Measurements from ENCODE around the gene CFAP298. TPM values are rescaled to one million over a fixed set of nuclear protein-coding genes. Genes with fewer than 3 reads are reported as not detected.
"Not testable (repeated sequence)": the region's sequence is repeated elsewhere in the genome, so short reads cannot be mapped to it uniquely, and the experiment has no call there.

CFAP298 gene
- total RNA-seq, 4 donors from 2014 or later = 22.8 to 41.2 (median 32.8) TPM

GRCh38 chr21:32645261-32646182, 33.3 kb upstream of the CFAP298 start:
- H3K9me3 ChIP-seq = no peaks in the 10 kb centered on the region
- H3K4me3 ChIP-seq = no peak overlapping the region
- DNase-seq (ENCODE audit: extremely low spot score) = no peak
- intact Hi-C loops (cut with DNase I) = no loop called here
- 68% methylated on average over 19 of the region's 19 CpGs for WGBS
- H3K27me3 ChIP-seq = no peaks in the 10 kb centered on the region
- no peaks in the 10 kb centered on the region for H3K4me1 ChIP-seq
- H3K36me3 ChIP-seq = peaks cover 38 to 84% (median 65%) of the 10 kb centered on the region in 4 donors
- no peak overlapping the region for H3K27ac ChIP-seq (replicated peaks in 1 of 4)
- TF ChIP-seq POLR2A (IDR thresholded peaks at IDR 0.05; ENCODE audit: low read depth) (no peak), EP300 (IDR thresholded peaks at IDR 0.05) (no peak), POLR2AphosphoS5 (IDR thresholded peaks at IDR 0.05) (no peak)
- TF ChIP-seq, protein P1, sequence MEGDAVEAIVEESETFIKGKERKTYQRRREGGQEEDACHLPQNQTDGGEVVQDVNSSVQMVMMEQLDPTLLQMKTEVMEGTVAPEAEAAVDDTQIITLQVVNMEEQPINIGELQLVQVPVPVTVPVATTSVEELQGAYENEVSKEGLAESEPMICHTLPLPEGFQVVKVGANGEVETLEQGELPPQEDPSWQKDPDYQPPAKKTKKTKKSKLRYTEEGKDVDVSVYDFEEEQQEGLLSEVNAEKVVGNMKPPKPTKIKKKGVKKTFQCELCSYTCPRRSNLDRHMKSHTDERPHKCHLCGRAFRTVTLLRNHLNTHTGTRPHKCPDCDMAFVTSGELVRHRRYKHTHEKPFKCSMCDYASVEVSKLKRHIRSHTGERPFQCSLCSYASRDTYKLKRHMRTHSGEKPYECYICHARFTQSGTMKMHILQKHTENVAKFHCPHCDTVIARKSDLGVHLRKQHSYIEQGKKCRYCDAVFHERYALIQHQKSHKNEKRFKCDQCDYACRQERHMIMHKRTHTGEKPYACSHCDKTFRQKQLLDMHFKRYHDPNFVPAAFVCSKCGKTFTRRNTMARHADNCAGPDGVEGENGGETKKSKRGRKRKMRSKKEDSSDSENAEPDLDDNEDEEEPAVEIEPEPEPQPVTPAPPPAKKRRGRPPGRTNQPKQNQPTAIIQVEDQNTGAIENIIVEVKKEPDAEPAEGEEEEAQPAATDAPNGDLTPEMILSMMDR (IDR thresholded peaks at IDR 0.05) = no peak

GRCh38 chr21:32641710-32642698, 29.8 kb upstream of the CFAP298 start:
- peaks cover 42 to 99% (median 72%) of the 10 kb centered on the region in 4 donors for H3K36me3 ChIP-seq

GRCh38 chr21:32626621-32627196, 14.5 kb upstream of the CFAP298 start:
- TF ChIP-seq, protein P1 (IDR thresholded peaks at IDR 0.05) = no peak
- TF ChIP-seq POLR2A (IDR thresholded peaks at IDR 0.05; ENCODE audit: low read depth) (no peak), POLR2AphosphoS5 (IDR thresholded peaks at IDR 0.05) (no peak), EP300 (IDR thresholded peaks at IDR 0.05) (no peak)
- WGBS = 90% methylated on average over 3 of the region's 3 CpGs
- H3K27me3 ChIP-seq = peaks cover 0 to 11% (median 0%) of the 10 kb centered on the region in 4 donors
- DNase-seq (ENCODE audit: extremely low spot score) = no peak
- no peak overlapping the region for H3K27ac ChIP-seq (replicated peaks in 1 of 4)
- no peaks in the 10 kb centered on the region for H3K4me1 ChIP-seq
- no peaks in the 10 kb centered on the region for H3K9me3 ChIP-seq
- H3K4me3 ChIP-seq = no peak overlapping the region
- intact Hi-C loops (cut with DNase I) = no loop called here
- H3K36me3 ChIP-seq = peaks cover 17 to 27% (median 21%) of the 10 kb centered on the region in 4 donors

More at GRCh38 chr21:32641710-32642698, 29.8 kb upstream of the CFAP298 start:
- H3K27ac ChIP-seq (replicated peaks in 1 of 4) = no peak overlapping the region
- no peaks in the 10 kb centered on the region for H3K4me1 ChIP-seq
- no peaks in the 10 kb centered on the region for H3K27me3 ChIP-seq
- H3K4me3 ChIP-seq = no peak overlapping the region
- TF ChIP-seq EP300 (IDR thresholded peaks at IDR 0.05) = no peak
- no peak for TF ChIP-seq POLR2A (IDR thresholded peaks at IDR 0.05; ENCODE audit: low read depth)
- TF ChIP-seq, protein P1 (IDR thresholded peaks at IDR 0.05) = no peak
- TF ChIP-seq POLR2AphosphoS5 (IDR thresholded peaks at IDR 0.05) = no peak
- 70% methylated on average over 10 of the region's 10 CpGs for WGBS
- DNase-seq (ENCODE audit: extremely low spot score) = no peak
- intact Hi-C loops (cut with DNase I) = no loop called here
- no peaks in the 10 kb centered on the region for H3K9me3 ChIP-seq

DNA sequence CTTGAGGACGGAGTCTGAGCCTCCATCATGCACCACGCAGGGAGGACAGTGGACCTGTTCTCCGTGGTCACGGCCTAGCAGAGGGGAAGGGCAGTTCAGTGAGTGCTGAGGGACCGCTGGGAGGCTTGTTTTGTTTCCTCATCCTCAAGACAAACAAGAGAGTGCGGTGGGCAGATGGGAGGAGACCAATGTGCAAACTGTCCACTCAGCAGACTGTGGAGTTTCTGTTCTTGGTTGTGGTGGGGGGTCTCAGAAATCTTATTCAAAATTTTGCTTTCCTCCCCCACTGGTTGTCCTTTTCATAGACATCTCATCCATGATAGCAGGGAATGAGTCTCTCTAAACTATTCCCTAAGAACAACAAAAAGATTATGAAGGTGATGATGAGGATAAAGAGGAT, 6.0 kb upstream of the CFAP298 start:
- WGBS = 89% methylated on average over 5 of the region's 6 CpGs
- intact Hi-C loops (cut with DNase I); H3K4me1 ChIP-seq: not testable (repeated sequence)

More for the DNA sequence above, 6.0 kb upstream of the CFAP298 start:
- not testable (repeated sequence) for H3K36me3 ChIP-seq; H3K27ac ChIP-seq (replicated peaks in 1 of 4); H3K9me3 ChIP-seq; DNase-seq (ENCODE audit: extremely low spot score); H3K4me3 ChIP-seq
- peaks cover 0 to 28% (median 0%) of the 10 kb centered on the region in 4 donors for H3K27me3 ChIP-seq
